Ascending aorta (tissue), 2 donors: ENCODE measurements around the gene TMEM164. TPM values are rescaled to one million over a fixed set of nuclear protein-coding genes. Genes with fewer than 3 reads are reported as not detected.
"Not testable (repeated sequence)": the region's sequence is repeated elsewhere in the genome, so short reads cannot be mapped to it uniquely, and the experiment has no call there.

ENCODE experiments used
- DNase-seq, 2 donors: peaks; one replicate each; pipeline ENCODE4 v3.0.0-alpha.2; 2019; ENCODE audit warnings: low spot score in 2 of 2
- H3K27ac ChIP-seq, 2 donors: fragments of 200-600 bp; sonication (generic); one replicate each; pipeline ENCODE4 v1.5.1; 2016 to 2017; ENCODE audit warnings: mild to moderate bottlenecking in 1 of 2
- H3K27me3 ChIP-seq: fragments of 200-600 bp; sonication (generic); one replicate; pipeline ENCODE4 v1.5.1; 2017
- H3K36me3 ChIP-seq, 2 donors: fragments of 200-600 bp; sonication (generic); one replicate each; pipeline ENCODE4 v1.5.1; 2016
- H3K4me1 ChIP-seq, 2 donors: fragments of 200-600 bp; sonication (generic); one replicate each; pipeline ENCODE4 v1.5.1; 2016 to 2017; ENCODE audit warnings: mild to moderate bottlenecking in 1 of 2
- H3K4me3 ChIP-seq, 2 donors: fragments of 200-600 bp; sonication (generic); one replicate each; pipeline ENCODE4 v1.5.1; 2016 to 2017; ENCODE audit warnings: mild to moderate bottlenecking in 1 of 2
- H3K9me3 ChIP-seq, 2 donors: fragments of 200-600 bp; sonication (generic); one replicate each; pipeline ENCODE4 v1.5.1; 2016
- intact Hi-C: fragments of 100-400 bp; cut with DNase I; formaldehyde crosslinking; loops from one replicate; pipeline ENCODE4 v1.15.1; 2023
- total RNA-seq: library from RNA; depleted of rRNA; stranded (reverse); fragments of >200 nt; gene quantifications from one replicate; pipeline ENCODE4 v1.1.0, GENCODE V29; 2016
- TF ChIP-seq, protein P1 (sequence below), 3 experiments: fragments of 200-600 bp in 2 of 3; fragments of 450-650 bp in 1 of 3; sonication (generic) in 2 of 3; IDR thresholded peaks; one replicate each; pipeline ENCODE4 v1.5.1; 2016 to 2019; ENCODE audit warnings: antibody characterized with exemption in 3 of 3, mild to moderate bottlenecking in 1 of 3, moderate library complexity in 1 of 3

TMEM164 gene
- total RNA-seq, 1 donor from 2014 or later = 15.0 TPM

GRCh38 chrX:109964390-109964789 lies 38.5 kb upstream of the TMEM164 start:
- intact Hi-C loops = no loop called here
- no peaks in the 10 kb centered on the region for H3K4me1 ChIP-seq
- no peak overlapping the region for H3K4me3 ChIP-seq
- DNase-seq = no peak
- H3K9me3 ChIP-seq = no peaks in the 10 kb centered on the region
- TF ChIP-seq, protein P1, sequence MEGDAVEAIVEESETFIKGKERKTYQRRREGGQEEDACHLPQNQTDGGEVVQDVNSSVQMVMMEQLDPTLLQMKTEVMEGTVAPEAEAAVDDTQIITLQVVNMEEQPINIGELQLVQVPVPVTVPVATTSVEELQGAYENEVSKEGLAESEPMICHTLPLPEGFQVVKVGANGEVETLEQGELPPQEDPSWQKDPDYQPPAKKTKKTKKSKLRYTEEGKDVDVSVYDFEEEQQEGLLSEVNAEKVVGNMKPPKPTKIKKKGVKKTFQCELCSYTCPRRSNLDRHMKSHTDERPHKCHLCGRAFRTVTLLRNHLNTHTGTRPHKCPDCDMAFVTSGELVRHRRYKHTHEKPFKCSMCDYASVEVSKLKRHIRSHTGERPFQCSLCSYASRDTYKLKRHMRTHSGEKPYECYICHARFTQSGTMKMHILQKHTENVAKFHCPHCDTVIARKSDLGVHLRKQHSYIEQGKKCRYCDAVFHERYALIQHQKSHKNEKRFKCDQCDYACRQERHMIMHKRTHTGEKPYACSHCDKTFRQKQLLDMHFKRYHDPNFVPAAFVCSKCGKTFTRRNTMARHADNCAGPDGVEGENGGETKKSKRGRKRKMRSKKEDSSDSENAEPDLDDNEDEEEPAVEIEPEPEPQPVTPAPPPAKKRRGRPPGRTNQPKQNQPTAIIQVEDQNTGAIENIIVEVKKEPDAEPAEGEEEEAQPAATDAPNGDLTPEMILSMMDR (IDR thresholded peaks at IDR 0.05) = no peak
- H3K27ac ChIP-seq = no peak overlapping the region
- no peaks in the 10 kb centered on the region for H3K27me3 ChIP-seq
- no peaks in the 10 kb centered on the region for H3K36me3 ChIP-seq

GRCh38 chrX:109966246-109966645 lies 36.7 kb upstream of the TMEM164 start:
- no peaks in the 10 kb centered on the region for H3K36me3 ChIP-seq
- no peak overlapping the region for H3K4me3 ChIP-seq
- no peaks in the 10 kb centered on the region for H3K4me1 ChIP-seq
- DNase-seq = no peak
- no peak overlapping the region for H3K27ac ChIP-seq
- no peaks in the 10 kb centered on the region for H3K9me3 ChIP-seq
- no peaks in the 10 kb centered on the region for H3K27me3 ChIP-seq
- TF ChIP-seq, protein P1 (IDR thresholded peaks at IDR 0.05) = no peak
- intact Hi-C loops = no loop called here

GRCh38 chrX:109967156-109967555 lies 35.8 kb upstream of the TMEM164 start:
- Histone ChIP-seq H3K27ac (no peak overlapping the region), H3K36me3 (no peaks in the 10 kb centered on the region), H3K4me3 (no peak overlapping the region), H3K9me3 (no peaks in the 10 kb centered on the region), H3K27me3 (no peaks in the 10 kb centered on the region), H3K4me1 (no peaks in the 10 kb centered on the region)
- intact Hi-C loops = no loop called here
- TF ChIP-seq, protein P1 (IDR thresholded peaks at IDR 0.05) = no peak
- no peak for DNase-seq

DNA sequence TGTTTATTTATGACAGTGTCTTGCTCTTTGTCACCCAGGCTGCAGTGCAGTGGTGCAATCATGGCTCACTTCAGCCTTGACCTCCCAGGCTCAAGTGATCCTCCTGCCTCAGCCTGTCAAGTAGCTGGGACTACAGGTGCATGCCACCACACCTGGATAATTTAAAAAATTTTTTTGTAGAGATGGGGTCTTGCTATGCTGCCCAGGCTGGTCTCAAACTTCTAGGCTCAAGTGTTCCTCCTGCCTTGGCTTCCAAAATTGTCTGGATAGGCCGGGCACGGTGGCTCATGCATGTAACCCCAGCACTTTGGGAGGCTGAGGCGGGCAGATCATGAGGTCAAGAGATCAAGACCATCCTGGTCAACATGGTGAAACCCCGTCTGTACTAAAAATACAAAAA lies 32.1 kb upstream of the TMEM164 start:
- intact Hi-C loops, H3K4me3 ChIP-seq, H3K9me3 ChIP-seq, DNase-seq, H3K27ac ChIP-seq, H3K4me1 ChIP-seq, H3K27me3 ChIP-seq, H3K36me3 ChIP-seq: not testable (repeated sequence)

- intact Hi-C loops = no loop called here
- TF ChIP-seq, protein P1 (IDR thresholded peaks at IDR 0.05) = no peak
- Histone ChIP-seq H3K27ac (no peak overlapping the region), H3K4me3 (no peak overlapping the region), H3K9me3 (no peaks in the 10 kb centered on the region), H3K27me3 (no peaks in the 10 kb centered on the region), H3K36me3 (no peaks in the 10 kb centered on the region), H3K4me1 (no peaks in the 10 kb centered on the region)
- no peak for DNase-seq
These were observed 27.8 kb upstream of the TMEM164 start for GRCh38 chrX:109974906-109975655.

- H3K27ac ChIP-seq, intact Hi-C loops, H3K27me3 ChIP-seq, H3K9me3 ChIP-seq, H3K4me3 ChIP-seq, H3K4me1 ChIP-seq, DNase-seq, H3K36me3 ChIP-seq: not testable (repeated sequence)
These were observed 17.7 kb upstream of the TMEM164 start for GRCh38 chrX:109985210-109985609.

DNA sequence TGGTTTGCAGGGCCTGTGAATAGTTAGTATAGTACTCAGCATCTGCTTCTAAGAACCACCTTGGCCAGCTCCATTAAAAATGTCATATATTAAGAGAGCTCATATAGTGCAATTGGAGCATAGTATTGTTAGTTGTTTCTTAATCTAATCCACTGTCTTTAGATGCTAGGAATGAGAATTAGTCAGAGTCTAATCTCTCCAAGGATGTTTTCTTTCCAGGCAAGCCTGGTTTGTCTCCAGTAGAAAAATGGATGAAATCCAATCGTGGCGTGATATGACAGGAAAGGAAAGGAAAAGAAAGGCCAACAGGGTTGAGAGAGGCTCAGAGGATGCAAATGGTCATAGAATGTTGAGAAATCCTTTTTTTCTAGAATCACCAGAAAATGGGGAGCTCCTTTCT lies 15.0 kb upstream of the TMEM164 start:
- Histone ChIP-seq H3K4me1 (no peaks in the 10 kb centered on the region), H3K4me3 (no peak overlapping the region), H3K36me3 (no peaks in the 10 kb centered on the region), H3K27me3 (no peaks in the 10 kb centered on the region), H3K9me3 (no peaks in the 10 kb centered on the region), H3K27ac (no peak overlapping the region)
- TF ChIP-seq, protein P1 (IDR thresholded peaks at IDR 0.05) = no peak
- intact Hi-C loops = no loop called here
- no peak for DNase-seq
